AG09319 (cell line): ENCODE results near the gene ZNF648.
"Not testable (repeated sequence)": the region's sequence is repeated elsewhere in the genome, so short reads cannot be mapped to it uniquely, and the experiment has no call there.

ENCODE experiments used
- DNase-seq: peaks from one replicate; pipeline ENCODE4 v3.0.0-alpha.2; 2010; ENCODE audit warnings: low read depth; ENCODE audit errors: extremely low read depth
- TF ChIP-seq, protein P1 (sequence below): IDR thresholded peaks from 2 replicates; pipeline ENCODE4 v1.5.1; 2011; ENCODE audit warnings: low read depth, mild to moderate bottlenecking, inconsistent platforms, low read length, moderate library complexity

ZNF648 gene

GRCh38 chr1:182029002-182029378 is 32.5 kb downstream of the ZNF648 start:
- TF ChIP-seq, protein P1, sequence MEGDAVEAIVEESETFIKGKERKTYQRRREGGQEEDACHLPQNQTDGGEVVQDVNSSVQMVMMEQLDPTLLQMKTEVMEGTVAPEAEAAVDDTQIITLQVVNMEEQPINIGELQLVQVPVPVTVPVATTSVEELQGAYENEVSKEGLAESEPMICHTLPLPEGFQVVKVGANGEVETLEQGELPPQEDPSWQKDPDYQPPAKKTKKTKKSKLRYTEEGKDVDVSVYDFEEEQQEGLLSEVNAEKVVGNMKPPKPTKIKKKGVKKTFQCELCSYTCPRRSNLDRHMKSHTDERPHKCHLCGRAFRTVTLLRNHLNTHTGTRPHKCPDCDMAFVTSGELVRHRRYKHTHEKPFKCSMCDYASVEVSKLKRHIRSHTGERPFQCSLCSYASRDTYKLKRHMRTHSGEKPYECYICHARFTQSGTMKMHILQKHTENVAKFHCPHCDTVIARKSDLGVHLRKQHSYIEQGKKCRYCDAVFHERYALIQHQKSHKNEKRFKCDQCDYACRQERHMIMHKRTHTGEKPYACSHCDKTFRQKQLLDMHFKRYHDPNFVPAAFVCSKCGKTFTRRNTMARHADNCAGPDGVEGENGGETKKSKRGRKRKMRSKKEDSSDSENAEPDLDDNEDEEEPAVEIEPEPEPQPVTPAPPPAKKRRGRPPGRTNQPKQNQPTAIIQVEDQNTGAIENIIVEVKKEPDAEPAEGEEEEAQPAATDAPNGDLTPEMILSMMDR = no peak
- DNase-seq = no peak

DNA sequence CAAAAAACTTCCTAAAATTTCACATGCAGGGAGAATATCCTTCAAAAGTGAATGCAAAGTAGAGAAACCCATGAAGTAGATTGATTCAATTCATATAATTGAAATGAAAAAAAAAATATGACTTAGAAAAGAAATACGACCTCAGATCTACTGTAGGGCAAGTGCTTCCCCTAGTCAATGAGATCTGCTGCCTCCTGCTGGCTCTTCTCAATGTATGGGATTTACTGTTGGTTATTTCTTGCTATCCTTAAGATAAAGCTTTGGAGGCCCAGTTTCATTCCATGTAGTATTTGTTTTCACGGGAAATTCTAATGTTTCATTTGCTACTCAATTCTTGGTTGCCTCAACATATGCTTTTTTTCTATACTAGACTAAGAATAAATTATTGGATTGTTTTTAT is 46.2 kb downstream of the ZNF648 start:
- TF ChIP-seq, protein P1 = no peak; the same call in 1 of the 2 replicates
- no peak for DNase-seq

DNA sequence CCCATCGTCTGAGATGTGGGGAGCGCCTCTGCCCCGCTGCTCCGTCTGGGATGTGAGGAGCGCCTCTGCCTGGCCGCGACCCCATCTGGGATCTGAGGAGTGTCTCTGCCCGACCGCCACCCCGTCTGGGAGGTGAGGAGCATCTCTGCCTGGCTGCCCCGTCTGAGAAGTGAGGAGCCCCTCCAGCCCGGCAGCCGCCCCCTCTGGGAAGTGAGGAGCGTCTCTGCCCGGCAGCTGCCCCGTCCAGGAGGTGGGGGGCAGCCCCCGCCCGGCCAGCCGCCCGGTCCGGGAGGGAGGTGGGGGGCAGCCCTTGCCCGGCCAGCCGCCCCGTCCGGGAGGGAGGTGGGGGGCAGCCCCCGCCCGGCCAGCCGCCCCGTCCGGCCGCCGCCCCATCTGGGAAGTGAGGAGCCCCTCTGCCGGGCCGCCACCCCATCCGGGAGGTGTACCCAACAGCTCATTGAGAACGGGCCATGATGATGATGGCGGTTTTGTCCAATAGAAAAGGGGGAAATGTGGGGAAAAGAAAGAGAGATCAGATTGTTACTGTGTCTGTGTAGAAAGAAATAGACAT is 50.6 kb downstream of the ZNF648 start:
- not testable (repeated sequence) for DNase-seq

DNA sequence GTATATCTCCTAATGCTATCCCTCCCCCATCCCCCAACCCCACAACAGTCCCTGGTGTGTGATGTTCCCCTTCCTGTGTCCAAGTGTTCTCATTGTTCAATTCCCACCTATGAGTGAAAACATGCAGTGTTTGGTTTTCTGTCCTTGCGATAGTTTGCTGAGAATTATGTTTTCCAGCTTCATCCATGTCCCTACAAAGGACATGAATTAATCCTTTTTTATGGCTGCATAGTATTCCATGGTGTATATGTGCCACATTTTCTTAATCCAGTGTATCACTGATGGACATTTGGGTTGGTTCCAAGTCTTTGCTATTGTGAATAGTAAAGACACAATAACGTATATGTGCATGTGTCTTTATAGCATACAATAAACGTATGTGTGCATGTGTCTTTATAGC is 56.1 kb downstream of the ZNF648 start:
- DNase-seq = not testable (repeated sequence)

GRCh38 chr1:182004601-182005000 is 56.9 kb downstream of the ZNF648 start:
- TF ChIP-seq, protein P1 = no peak
- no peak for DNase-seq
